Right atrium auricular region (tissue), 2 donors: ENCODE results near the gene KRTAP6-2. TPM values are rescaled to one million over a fixed set of nuclear protein-coding genes. Genes with fewer than 3 reads are reported as not detected.

Experiments used
- DNase-seq: peaks from one replicate; pipeline ENCODE4 v3.0.0-alpha.2; 2019; ENCODE audit warnings: low spot score
- H3K27ac ChIP-seq, 2 donors: fragments of 200-600 bp; sonication (generic); 1 replicate in 1 of 2; 2 replicates in 1 of 2; pipeline ENCODE4 v1.5.1; 2016 to 2019
- H3K27me3 ChIP-seq, 2 donors: fragments of 200-600 bp; sonication (generic); one replicate each; pipeline versions ENCODE4 v1.5.1 to v1.6.0; 2017 to 2019
- H3K36me3 ChIP-seq: fragments of 200-600 bp; sonication (generic); one replicate; pipeline ENCODE4 v1.5.1; 2016
- H3K4me1 ChIP-seq, 2 donors: fragments of 200-600 bp; sonication (generic); one replicate each; pipeline versions ENCODE4 v1.5.1 to v1.6.0; 2017 to 2019
- H3K4me3 ChIP-seq, 2 donors: fragments of 200-600 bp; sonication (generic); 1 replicate in 1 of 2; 2 replicates in 1 of 2; pipeline ENCODE4 v1.5.1; 2017 to 2019; ENCODE audit warnings: mild to moderate bottlenecking in 1 of 2, moderate library complexity in 1 of 2
- H3K9me3 ChIP-seq, 2 donors: fragments of 200-600 bp; sonication (generic); one replicate each; pipeline ENCODE4 v1.5.1; 2019
- total RNA-seq, 2 donors: library from RNA; depleted of rRNA; stranded (reverse); fragments of >200 nt; gene quantifications; one replicate each; pipeline ENCODE4 v1.1.0, GENCODE V29; 2016
- TF ChIP-seq, protein P1 (sequence below), 2 donors: fragments of 200-600 bp; sonication (generic); IDR thresholded peaks; one replicate each; pipeline ENCODE4 v1.5.1; 2019; ENCODE audit warnings: antibody characterized with exemption in 2 of 2

The KRTAP6-2 gene, protein sequence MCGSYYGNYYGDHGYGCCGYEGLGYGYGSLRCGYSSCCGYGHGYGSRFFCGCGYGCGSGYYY
- not detected for total RNA-seq

DNA sequence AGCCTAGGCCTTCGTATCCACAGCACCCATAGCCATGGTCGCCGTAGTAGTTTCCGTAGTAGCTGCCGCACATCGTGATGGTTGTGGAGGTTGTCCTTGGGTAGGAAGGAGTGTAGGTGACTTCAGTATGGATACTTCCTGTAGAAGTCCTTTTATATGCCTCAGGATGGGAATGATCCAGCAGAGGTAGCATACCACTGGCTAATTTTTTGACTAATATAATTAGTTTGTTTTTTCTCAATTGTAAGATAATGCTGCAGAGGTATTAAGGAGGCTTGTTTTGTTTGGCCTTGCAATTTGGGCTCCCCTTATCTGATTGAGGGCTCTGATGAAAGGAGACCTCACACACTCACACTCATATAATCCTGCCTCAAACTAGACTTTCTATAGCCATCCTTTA lies at the start of gene KRTAP6-2:
Gene KRTAP6-2, minus strand, starts transcription at position 101 of the 400 bp plus-strand sequence. Its CDS starts 28 bp downstream, at position 73.
- H3K36me3 ChIP-seq = no peaks in the 10 kb centered on the region
- H3K4me1 ChIP-seq = no peaks in the 10 kb centered on the region
- H3K27ac ChIP-seq = no peak within 1 kb of the TSS
- TF ChIP-seq, protein P1, sequence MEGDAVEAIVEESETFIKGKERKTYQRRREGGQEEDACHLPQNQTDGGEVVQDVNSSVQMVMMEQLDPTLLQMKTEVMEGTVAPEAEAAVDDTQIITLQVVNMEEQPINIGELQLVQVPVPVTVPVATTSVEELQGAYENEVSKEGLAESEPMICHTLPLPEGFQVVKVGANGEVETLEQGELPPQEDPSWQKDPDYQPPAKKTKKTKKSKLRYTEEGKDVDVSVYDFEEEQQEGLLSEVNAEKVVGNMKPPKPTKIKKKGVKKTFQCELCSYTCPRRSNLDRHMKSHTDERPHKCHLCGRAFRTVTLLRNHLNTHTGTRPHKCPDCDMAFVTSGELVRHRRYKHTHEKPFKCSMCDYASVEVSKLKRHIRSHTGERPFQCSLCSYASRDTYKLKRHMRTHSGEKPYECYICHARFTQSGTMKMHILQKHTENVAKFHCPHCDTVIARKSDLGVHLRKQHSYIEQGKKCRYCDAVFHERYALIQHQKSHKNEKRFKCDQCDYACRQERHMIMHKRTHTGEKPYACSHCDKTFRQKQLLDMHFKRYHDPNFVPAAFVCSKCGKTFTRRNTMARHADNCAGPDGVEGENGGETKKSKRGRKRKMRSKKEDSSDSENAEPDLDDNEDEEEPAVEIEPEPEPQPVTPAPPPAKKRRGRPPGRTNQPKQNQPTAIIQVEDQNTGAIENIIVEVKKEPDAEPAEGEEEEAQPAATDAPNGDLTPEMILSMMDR (IDR thresholded peaks at IDR 0.05) = no peak
- no peak within 1 kb of the TSS for H3K4me3 ChIP-seq
- no peaks in the 10 kb centered on the region for H3K27me3 ChIP-seq
- no peak for DNase-seq
- no peaks in the 10 kb centered on the region for H3K9me3 ChIP-seq

DNA sequence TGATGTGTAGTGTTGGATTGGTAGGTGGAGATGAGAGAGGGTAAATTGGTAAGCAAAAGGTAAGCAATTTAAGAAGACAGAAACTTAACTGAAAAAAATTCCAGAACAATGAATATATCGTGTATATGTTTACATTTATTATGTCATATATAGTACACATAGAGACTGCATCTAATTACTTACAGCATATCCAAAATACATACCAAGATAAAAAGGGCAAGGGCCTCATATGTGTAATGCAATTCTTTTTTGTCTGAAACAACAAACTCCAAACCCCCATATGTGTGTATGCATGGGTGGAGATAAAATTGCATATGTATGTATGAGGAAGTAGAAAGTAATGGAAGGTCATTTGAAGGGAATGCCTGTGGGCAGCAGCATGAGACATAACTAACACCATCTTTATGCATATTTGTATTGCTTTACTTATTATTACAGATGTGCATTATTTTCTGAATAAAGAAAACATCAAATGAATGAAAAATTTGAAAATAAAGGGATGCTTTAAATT lies 48.3 kb upstream of the KRTAP6-2 start:
- no peak overlapping the region for H3K4me3 ChIP-seq
- TF ChIP-seq, protein P1 (IDR thresholded peaks at IDR 0.05) = no peak
- no peaks in the 10 kb centered on the region for H3K4me1 ChIP-seq
- no peaks in the 10 kb centered on the region for H3K27me3 ChIP-seq
- H3K9me3 ChIP-seq = no peaks in the 10 kb centered on the region
- no peaks in the 10 kb centered on the region for H3K36me3 ChIP-seq
- no peak for DNase-seq
- H3K27ac ChIP-seq = no peak overlapping the region

DNA sequence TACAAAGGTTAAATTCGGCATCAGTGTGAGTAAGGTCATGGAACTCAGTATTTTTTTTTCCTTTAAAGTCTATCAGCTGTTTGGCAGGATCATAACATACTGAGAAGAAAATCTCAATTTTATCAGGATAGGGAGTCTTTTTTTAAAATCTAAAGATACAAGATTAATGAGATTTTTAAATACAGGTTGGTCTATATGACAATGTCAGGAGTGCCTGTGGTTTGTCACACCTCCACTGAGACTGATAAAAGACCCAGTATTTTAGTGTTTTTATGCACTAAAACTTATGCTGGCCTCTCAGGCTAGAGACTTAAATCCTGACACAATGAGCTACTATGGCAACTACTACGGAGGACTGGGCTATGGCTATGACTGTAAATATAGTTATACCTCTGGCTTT lies 43.9 kb upstream of the KRTAP6-2 start, which contains the start of gene KRTAP20-3:
Gene KRTAP20-3, plus strand, starts transcription at position 301 of the 400 bp plus-strand sequence.
- TF ChIP-seq, protein P1 (IDR thresholded peaks at IDR 0.05) = no peak
- no peaks in the 10 kb centered on the region for H3K9me3 ChIP-seq
- no peak within 1 kb of the TSS for H3K27ac ChIP-seq
- no peaks in the 10 kb centered on the region for H3K36me3 ChIP-seq
- no peak within 1 kb of the TSS for H3K4me3 ChIP-seq
- no peaks in the 10 kb centered on the region for H3K4me1 ChIP-seq
- no peak for DNase-seq
- H3K27me3 ChIP-seq = no peaks in the 10 kb centered on the region

DNA sequence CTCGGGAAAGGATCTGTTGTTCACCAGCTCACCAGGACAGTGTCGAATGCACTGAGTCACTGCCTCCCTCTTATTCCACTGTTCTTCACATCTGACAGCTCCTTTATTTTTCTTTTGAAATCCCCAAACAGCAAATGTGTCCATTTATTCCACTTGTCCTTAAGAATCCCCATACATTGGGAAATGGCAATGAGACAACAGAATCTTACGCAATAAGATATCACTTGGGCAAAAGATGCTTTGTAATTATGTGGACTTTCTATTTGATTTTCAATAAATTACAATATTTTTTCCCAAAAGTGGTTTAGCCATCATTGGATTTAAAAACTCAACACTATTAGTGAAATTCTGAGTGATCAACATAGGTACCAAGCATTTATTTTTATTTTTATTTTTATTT lies 40.0 kb upstream of the KRTAP6-2 start:
- Histone ChIP-seq H3K36me3 (no peaks in the 10 kb centered on the region), H3K27ac (no peak overlapping the region), H3K4me3 (no peak overlapping the region), H3K27me3 (no peaks in the 10 kb centered on the region), H3K9me3 (no peaks in the 10 kb centered on the region), H3K4me1 (no peaks in the 10 kb centered on the region)
- no peak for DNase-seq
- TF ChIP-seq, protein P1 (IDR thresholded peaks at IDR 0.05) = no peak

DNA sequence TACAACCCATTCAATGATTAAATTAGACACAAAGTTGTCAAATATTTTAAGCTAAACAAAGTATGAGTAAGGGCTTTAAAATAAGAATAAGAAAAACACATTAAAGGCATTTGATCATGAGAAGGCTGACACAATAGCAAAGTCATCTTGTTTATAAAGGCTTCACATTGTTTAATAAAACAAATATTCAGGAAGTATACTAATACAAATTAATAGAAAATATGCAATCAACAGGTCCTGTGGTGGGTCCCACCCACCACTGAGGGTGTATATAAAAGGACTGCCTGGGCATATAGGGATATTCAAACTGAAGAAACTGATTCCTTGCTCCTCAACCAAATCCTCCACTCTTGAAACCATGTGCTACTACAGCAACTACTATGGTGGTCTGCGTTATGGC lies 36.2 kb upstream of the KRTAP6-2 start, which contains the start of gene KRTAP20-2:
Gene KRTAP20-2, plus strand, starts transcription at position 301 of the 400 bp plus-strand sequence. Its CDS starts 58 bp downstream, at position 359.
- Histone ChIP-seq H3K9me3 (no peaks in the 10 kb centered on the region), H3K4me1 (no peaks in the 10 kb centered on the region), H3K4me3 (no peak within 1 kb of the TSS), H3K36me3 (no peaks in the 10 kb centered on the region), H3K27me3 (no peaks in the 10 kb centered on the region), H3K27ac (no peak within 1 kb of the TSS)
- TF ChIP-seq, protein P1 (IDR thresholded peaks at IDR 0.05) = no peak
- no peak for DNase-seq

DNA sequence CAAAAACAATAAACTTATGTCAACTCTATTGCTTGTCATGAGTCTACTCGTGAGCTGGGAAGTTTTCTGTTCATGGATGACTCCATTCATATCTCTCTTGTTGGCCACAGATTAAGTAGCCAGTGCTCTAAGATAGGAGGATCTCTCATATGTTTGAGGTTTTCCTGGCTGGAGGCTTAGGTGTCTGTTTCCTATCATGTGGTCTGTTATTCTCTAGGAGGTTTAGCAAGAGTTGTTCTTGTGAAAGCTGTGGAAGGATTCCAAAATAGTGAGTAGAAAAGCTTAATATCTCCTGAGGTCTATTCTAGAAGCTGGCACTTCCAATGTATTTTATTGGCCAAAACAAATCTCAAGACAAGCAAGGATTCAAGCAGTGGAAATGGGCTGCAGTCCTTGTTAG lies 30.5 kb upstream of the KRTAP6-2 start:
- no peak for DNase-seq
- no peaks in the 10 kb centered on the region for H3K9me3 ChIP-seq
- no peaks in the 10 kb centered on the region for H3K36me3 ChIP-seq
- TF ChIP-seq, protein P1 (IDR thresholded peaks at IDR 0.05) = no peak
- no peaks in the 10 kb centered on the region for H3K4me1 ChIP-seq
- H3K4me3 ChIP-seq = no peak overlapping the region
- H3K27ac ChIP-seq = no peak overlapping the region
- no peaks in the 10 kb centered on the region for H3K27me3 ChIP-seq
